ENCODE data around the gene CHDH.
A peak's percentile ranks its signal among the peaks of the same experiment; 100 is the strongest.

Gene CHDH, protein sequence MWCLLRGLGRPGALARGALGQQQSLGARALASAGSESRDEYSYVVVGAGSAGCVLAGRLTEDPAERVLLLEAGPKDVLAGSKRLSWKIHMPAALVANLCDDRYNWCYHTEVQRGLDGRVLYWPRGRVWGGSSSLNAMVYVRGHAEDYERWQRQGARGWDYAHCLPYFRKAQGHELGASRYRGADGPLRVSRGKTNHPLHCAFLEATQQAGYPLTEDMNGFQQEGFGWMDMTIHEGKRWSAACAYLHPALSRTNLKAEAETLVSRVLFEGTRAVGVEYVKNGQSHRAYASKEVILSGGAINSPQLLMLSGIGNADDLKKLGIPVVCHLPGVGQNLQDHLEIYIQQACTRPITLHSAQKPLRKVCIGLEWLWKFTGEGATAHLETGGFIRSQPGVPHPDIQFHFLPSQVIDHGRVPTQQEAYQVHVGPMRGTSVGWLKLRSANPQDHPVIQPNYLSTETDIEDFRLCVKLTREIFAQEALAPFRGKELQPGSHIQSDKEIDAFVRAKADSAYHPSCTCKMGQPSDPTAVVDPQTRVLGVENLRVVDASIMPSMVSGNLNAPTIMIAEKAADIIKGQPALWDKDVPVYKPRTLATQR

DNA sequence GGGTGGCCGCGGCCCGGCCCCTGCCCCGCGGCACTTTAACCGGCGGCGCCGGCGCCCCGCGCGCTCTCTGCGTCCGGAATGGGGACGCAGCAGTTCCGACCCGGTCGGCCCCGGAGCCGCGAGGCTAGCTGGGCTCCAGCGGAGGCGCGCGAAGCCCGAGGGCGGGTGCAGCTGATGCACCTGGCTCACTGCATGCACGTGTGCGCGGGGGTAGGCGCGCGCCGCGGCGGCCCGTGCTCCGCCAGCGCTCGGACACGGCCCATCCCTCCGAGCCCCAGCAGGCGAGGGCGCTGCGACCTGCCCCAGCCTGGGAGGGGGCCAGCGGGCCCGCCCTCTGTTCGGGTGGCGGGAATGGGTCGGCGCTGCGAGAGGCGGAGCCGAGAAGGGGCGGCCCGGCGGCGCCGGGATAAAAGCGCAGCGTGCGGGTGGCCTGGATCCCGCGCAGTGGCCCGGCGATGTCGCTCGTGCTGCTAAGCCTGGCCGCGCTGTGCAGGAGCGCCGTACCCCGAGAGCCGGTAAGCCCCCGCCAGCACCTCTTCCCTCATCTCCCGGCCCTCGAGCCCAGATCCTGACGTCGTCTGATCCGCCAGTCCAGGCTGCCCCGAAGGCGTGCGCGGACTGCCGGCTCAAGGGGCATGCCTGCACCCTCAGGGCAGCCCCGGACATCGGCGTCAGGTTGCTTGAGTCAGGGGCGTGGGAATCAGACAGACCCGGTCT lies at the start of gene CHDH, which contains the start of gene IL17RB:
CHDH (minus strand) TSS at position 286 of the 717 bp plus-strand sequence. CDS start 22,411 bp downstream, outside the sequence.
IL17RB (plus strand) TSS at position 435 of the 717 bp plus-strand sequence; CDS start at position 456, 21 bp downstream.
- peak; percentile 19 for DNase-seq (ENCODE audit: low spot score)

DNA sequence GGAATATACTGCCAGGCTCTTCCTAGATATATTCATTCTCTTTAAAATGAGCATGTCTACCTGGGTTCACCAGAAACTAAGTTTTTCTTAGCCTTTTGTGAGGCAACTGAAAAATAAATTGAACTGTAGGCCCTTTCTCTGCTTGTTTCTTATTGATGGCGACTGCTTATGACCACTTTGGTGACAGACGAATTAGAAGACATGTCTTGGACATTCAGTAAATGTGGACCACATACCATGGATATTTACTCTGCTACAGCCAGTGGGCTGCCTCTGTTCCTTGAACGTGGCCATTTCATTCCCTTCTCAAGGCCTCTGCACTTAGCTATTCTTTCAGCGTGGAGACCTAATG lies 46.0 kb upstream of the CHDH start:
- DNase-seq (ENCODE audit: low spot score) = no peak

DNA sequence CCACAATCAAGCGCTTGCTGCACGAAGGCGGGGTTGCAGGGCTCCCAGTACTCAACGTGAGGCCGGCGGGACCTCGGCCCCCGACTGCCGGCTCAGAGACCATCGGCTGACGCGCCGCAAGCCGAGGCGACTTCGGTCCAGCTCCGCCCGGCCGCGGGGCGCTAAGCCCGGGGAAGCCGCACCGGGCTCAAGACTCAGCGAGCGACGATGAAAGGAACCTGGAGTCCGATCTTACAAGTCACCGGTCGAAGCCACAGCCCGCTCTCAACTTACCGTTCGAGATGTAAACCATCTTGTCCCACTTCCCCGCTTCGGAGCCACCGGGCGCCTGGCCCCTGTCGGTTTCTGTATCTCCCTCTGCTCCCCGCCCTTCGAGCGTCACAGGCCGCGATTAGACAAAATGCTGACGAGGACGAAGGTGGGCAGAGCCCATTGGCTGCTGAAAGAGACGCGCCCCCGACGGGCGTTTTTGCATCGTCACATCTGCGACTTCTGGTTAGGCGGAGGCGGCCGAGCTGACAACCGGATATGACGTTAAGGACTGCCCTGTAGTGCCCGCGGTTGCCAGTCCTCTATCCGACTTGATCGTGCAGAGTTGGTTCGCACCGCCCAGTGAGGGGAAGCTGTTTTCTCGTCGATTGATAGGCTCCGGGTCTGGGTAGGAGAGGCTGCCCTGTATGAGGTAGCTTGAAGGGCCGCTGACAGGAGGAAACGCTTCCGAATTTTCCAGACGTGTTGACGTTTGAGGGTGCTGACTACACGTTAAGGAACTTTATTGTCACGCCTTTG lies 45.5 kb upstream of the CHDH start, which contains the start of gene SELENOK:
SELENOK (minus strand) TSS at position 363 of the 789 bp plus-strand sequence.
- peak; percentile 97 for DNase-seq (ENCODE audit: low spot score)

DNA sequence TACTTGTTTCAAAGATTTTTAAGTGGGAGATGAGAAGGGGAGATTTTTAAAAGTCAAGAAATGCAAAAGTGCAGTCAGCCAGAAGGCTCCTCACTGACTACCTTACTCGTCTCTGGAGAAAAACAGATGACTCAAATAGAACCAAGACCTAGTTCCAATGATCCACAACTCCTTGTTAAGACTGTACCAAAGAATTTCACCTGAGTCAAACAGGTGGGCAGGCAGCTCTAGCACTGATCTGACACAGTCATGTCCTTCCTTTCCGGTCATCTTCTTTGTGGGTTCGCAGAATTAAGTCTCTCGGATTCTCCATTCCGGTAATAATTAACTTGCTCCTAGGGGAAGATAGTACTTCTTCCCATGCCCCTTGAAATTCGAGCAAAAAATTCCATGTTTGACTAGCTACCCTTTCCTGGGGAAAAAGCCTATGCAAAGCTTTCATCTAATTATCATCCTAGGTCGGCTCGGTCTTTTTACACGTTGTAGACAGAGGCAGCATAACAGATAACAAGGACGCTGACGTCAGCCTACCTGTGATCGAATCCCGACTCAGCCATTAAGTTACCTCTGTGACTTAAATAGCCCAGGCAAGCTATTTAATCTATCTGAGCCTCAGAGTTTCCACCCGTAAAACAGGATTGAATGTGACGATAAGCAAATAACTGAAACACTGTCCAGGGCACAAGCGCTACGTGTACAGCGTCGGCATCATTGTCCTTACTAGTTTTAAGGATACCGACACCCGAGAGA lies 44.7 kb upstream of the CHDH start:
- peak; percentile 2 for DNase-seq (ENCODE audit: low spot score)

DNA sequence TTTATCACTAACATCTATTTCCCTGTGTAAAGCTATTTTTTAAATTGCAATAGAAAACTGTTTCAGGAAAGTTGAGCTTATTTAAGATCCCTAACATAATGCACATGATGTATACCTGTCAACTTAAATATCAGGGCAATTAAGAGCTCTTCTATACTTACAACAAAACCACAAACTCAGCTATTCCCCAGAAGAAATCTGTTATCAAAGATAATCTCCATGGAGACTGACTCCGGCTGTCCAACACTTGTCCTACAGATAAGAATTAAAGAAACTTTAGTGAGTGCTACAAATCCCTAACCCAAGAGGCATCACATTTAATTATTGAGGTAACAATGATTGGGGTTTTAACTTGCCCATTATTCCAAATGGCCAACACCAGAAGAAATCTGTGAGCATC lies 42.0 kb upstream of the CHDH start:
- no peak for DNase-seq (ENCODE audit: low spot score)

DNA sequence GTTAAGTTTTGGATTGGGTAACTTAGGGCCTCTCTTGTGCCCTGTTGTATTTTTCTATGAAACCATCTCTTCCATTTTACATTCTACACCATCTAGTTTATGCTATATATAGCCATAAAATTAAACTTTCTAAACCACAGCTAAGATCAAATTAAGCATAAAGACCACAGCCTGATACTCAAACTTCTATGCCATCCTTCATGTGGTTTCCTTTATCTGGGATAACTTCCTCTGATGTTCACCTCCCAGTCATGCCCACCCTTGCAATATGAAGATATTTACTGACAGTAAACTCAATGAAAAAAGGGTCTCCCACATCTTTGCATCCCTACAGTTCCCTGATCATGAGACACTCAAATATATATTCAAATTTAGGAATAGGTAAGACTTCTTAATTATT lies 41.2 kb upstream of the CHDH start:
- DNase-seq (ENCODE audit: low spot score) = no peak

DNA sequence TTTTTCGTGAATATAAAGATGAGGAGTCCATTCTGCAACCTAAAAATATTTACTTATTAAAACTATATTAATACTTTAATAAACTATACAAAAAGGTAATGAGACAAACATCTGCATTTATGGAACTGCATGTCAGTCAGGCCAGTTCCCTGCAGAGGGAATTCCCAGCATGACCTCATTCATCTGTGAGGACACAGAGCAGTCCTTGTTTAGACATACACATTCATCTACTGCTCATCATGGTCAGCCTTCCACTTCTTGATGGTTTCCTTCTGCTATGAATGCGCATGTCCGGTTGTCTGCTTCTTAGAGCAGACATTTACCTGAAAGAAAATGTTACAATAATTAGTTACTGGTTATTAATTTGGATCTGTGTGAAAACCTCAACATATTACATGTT lies 39.0 kb upstream of the CHDH start:
- DNase-seq (ENCODE audit: low spot score) = no peak

DNA sequence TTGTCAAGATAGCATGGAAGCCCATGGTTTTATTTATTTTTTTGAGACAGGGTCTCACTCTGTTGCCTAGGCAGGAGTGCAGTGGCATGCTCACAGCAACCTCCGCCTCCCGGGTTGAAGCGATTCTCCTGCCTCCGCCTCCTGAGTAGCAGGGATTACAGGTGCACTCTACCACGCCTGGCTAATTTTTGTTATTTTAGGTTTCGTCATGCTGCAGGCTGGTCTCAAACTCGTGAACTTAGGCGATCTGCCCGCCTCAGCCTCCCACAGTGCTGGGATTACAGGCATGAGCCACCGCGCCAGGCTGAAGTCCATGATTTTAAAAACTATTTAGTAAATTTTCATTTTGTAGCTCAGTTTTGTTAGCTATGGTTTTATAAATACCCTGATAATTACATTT lies 38.4 kb upstream of the CHDH start:
- no peak for DNase-seq (ENCODE audit: low spot score)

DNA sequence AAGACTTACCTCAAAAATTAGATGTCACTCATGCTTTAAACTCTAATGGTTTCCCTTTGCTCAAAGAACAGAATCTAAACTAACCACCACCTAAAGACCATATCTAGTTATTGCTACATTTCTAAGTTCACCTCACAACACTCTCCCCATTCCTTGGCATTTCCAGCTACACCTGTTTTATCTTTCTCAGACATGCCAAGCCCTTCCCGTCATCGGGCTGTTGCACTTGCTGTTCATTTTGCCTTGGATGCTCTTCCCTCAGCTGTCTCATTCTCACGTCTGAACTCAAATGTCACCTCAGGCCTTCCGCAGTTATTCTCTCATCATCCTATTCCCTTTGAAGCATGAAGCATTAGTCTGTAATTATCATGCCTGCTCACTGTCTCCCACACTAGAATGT lies 36.8 kb upstream of the CHDH start:
- DNase-seq (ENCODE audit: low spot score) = no peak

DNA sequence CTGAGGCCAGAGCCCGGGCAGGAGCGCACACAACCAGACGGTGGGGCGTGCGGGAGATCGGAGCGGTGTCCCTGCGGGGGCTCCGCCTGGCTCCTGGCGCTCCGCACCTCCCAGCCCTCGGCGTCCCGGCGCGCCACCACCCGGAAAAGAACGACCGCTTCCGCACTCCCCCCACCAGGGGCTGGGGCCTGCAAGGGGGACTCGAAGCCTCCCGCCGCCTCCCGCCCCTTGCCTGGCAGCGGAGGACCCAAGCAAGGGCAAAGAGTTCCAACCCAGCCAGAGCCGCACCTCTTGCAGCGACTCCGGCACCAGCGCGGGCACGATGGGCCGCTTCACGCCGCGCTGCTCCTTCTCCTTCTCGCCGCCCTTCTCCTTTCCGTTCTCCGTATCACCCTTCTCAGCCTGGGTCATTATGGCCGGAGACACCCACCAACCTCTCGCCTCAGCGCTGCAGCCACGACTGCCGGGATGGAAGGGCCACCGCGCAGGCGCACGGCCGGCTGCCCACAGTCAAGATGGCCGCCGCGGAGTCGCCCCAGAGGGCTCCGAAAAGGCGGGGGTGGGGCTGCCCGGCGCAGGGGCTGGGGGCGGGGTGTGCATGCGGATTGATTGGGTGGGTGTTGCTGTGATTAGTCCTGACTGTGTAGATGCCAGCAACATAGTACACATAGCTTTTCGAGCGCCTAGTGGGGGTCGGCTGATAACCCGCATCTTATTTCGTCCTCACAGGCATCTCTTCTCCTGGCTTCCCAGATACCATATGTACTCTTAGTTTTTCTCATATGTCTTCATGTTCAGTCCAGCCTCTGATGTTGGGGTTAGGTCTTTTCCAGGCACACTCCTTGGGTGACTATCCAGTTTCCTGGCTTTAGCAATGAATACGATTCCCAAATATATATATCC lies 35.7 kb upstream of the CHDH start, which contains the start of gene ACTR8:
ACTR8 (minus strand) TSS at position 462 of the 903 bp plus-strand sequence; CDS start at position 411, 51 bp downstream.
- peak; percentile 93 for DNase-seq (ENCODE audit: low spot score)

DNA sequence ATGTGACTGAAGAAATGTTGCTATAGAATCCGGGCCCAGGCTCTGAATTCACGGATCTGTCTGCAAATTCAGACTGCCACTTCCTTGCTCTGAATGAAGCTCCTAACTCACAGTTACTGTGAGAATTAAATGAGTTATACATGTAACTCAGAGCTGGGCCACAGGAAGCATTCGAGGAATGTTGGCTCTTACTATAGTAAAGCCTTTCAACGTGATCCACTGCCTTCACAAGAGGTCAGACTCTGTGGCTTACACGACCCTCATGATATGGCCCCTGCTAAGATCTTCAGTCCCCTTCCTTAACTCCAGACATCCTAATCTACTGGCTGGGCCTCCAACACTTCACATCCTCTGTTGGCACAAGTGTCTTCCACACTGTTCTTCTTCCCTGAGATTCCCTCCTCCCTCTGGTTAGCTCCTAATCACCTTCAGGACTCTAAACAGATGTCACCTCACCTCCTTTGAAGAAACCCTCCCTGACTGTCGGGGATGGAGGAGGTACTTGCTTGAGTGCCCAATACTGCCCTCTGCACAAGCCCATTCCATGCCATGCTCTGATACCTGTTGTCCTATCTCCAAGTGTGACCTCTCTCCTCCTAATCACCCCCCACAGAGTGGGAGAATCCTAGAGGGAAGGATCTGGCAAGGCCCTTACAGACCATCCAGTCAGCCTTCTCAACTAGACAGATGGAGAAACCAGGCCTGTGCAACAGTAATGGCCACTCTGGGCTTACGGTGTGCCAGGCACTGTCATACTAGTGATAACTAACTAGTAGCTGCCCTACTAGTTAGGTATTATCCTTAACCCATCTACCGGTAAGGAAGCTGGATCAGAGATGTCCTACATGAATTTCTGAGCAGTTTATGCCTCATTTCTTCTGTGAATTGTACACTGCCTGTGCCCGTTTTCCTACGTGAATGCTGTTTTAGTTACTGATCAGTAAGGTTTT lies 34.5 kb upstream of the CHDH start:
- DNase-seq (ENCODE audit: low spot score) = no peak

DNA sequence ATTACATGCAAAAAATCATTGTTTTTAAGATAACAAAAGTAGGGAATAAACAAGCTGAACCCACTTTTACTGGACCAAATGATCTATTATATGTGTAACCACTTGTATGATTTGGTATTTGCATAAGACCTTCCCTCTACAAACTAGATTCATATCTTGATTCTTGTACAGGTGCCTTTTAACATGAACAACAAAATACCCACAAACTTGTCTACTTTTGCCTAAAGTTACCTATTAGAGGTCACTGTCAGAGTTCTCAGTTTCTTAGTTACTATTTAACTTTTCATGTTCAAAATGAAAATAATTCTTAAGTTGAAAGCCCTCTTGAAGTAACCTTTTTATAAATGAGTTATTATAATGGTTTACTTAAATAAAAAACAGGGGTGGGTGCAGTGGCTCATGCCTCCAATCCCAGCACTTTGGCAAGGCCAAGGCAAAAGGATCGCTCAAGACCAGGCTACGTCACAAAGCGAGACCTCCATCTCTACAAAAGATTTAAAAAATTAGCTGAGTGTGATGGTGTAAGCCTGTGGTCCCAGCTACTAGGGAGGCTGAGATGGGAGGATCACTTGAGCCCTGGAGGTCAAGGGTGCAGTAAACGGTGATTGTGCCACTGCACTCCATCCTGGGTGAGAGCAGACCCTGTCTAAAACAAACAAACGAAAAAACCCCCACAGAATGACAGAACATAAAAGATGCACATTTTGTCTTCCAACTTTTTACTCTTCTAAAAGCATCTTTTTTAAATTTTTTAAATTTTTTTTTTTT lies 19.7 kb upstream of the CHDH start:
- DNase-seq (ENCODE audit: low spot score) = no peak

DNA sequence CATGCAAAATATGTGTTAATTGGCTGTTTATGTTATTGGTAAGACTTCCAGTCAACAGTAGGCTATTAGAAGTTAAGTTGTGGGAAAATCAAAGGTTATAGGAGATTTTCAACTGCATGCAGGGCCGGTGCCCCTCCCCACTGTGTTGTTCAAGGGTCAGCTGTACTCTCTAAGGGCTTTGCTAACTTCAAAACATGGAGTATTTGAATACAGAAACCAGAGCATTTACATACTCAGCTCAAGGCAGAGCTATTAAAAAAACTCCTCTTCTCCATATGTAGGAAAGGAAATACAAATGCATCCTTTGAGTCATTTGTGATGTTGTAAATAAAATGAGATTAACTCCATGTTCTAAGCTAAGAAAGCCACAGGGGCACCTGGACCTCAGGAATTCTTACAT lies 16.9 kb upstream of the CHDH start:
- DNase-seq (ENCODE audit: low spot score) = no peak

DNA sequence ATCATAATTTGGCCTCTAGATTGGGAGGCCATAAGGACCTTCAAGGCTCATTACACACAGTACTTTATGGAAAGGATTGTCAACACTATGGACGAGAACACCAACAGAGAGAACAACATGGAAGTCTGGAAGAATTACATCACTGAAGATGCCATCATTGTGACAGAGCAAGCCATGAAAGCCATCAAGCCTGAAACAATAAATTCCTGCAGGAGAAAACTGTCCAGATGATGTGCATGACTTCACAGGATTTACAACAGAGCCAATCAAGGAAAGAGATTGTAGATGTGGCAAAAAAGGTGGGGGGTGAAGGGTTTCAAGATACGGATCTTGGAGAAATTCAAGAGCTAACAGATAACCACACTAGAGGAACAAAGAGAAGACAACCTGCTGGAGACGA lies 16.0 kb upstream of the CHDH start:
- no peak for DNase-seq (ENCODE audit: low spot score)

DNA sequence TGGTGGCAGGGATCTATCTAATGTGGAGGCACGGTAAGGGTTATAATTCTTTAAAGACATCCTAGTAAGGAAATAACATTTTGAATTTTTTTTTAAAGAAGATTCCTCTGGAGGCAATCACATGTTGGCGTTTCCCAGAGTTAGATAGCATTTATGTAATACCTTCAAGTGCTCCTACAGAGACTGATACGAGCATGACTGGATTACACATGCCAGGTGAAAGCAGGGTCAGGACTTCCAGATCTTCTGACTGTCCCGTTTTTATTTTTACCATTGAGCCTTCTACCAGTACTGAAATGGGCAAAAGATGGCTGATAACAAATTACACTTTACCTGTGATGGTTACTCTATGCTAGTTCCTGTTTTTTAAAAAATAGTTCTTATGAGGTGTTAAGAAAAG lies 14.0 kb upstream of the CHDH start:
- DNase-seq (ENCODE audit: low spot score) = no peak

DNA sequence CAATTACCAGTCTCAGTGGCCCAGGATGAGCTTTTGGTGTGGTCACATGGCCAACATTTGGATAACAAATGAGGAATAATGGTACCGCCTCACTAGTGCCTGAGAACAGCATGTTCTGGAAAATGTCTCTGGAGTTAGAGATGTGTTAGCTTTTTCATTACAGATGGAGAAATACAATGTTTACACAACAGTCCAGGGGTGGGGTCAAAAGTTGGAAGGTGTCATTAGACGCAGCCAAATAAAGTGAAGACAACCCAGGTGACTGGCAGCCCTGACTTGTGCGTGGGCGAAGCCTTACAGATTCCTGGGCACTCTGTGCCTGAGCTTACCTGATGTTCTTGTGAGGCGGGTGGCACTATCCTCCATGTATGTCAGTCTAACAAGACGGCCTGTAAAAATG lies 13.0 kb upstream of the CHDH start:
- no peak for DNase-seq (ENCODE audit: low spot score)

DNA sequence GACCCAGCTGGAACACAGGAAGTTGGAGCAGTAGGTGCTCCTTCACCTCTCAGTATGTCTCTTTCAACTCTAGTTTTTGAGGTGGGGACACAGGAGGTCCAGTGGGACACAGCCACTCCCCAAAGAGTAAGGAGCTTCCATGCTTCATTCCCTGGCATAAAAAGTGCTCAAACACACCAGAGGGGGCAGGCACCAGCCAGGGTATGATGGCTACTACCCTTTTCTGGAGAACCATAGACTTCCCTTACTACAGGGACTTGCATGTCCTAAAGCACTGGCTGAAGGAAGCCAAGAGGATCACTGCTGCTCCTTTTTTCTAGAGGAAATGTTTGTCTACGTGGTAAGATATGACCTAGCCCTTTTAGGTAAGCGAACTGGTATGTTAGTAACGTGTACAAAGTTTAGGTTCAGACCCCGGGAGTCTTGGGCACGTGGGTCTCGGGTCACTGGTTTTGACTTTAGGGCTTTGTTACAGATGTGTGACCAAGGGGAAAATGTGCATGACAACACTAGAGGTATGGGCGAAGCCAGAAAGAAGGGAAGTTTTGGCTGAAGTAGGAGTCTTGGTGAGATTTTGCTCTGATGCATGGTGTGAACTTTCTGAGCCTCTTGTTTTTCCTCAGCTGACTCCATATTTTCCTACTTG lies 12.0 kb upstream of the CHDH start:
- no peak for DNase-seq (ENCODE audit: low spot score)

DNA sequence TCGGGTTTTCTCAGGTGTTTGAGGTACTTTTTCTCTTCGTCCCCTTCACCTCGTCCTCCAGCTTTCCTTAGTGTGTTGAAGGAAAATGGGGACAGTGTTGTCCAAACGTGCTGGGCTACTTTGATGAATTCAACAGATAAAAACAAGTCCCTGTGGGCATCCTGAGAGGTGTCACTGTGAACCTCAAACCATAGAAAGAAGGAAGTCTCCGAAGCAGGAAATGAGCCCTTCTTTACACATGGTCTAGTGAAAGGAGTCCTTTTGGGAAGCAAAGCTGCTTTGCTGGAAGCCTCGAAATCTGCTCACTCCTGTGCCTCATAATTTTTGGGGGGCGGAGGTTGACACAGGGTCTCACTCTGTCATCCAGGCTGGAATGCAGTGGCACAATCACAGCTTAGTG lies 10.7 kb upstream of the CHDH start:
- no peak for DNase-seq (ENCODE audit: low spot score)
